ENCODE data around the gene POU2AF3. TPM values are rescaled to one million over a fixed set of nuclear protein-coding genes. Genes with fewer than 3 reads are reported as not detected.

POU2AF3 gene
- polyA plus RNA-seq, 1 of the 3 experiments (the other 2 are of a cell fraction) = 0.07 TPM

DNA sequence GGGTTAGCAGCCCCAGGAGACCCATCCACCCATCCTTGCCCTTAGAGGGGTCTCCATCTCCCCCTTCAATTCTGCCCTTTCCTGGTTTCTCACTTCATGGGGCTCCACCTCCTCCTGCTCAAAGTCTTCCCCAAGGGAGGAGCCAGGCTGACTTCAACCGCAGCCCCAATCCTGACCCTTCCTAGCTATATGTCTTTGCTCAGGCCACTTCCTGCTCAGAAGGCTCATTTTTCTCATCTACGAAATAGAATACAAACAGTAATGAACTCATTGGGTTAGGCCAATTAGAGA, 56.2 kb downstream of the POU2AF3 start:
- Histone ChIP-seq H3K36me3 (replicated peaks in 1 of 2; ENCODE audit: control insufficient read depth in 1 of 2, insufficient read depth in 2 of 2, low read length in 1 of 2) (no peaks in the 10 kb centered on the region), H4K20me1 (ENCODE audit: insufficient read depth) (no peaks in the 10 kb centered on the region), H2AFZ (ENCODE audit: low read depth) (no peak overlapping the region), H3K9me3 (no peaks in the 10 kb centered on the region), H3K4me3 (ENCODE audit: low read depth in 2 of 2, low read length in 1 of 2) (no peak overlapping the region), H3K27ac (ENCODE audit: low read depth in 2 of 2, low read length in 1 of 2) (no peak overlapping the region), H3K27me3 (ENCODE audit: insufficient read depth) (no peaks in the 10 kb centered on the region), H3K79me2 (ENCODE audit: insufficient read depth) (no peaks in the 10 kb centered on the region), H3K4me1 (ENCODE audit: control insufficient read depth in 1 of 2, insufficient read depth in 2 of 2, low read depth in 1 of 2, low read length in 1 of 2) (no peaks in the 10 kb centered on the region), H3F3A (replicated peaks; ENCODE audit: insufficient read depth) (no peaks in the 10 kb centered on the region), H3K4me2 (no peak overlapping the region), H3K9ac (no peak overlapping the region), H3K9me2 (no peaks in the 10 kb centered on the region)
- ChIA-PET CTCF (interaction anchor here (0.5 to 2.0 kb wide), 3 partner anchors 11 to 74 kb away, joined by 3 to 8 read pairs (median 3); no protein-coding TSS in a partner anchor), POLR2A (no interaction called here)
- no peak for DNase-seq
- no peak for TF ChIP-seq MEF2A (IDR thresholded peaks at IDR 0.05; ENCODE audit: borderline replicate concordance, low read depth)
- no peak for TF ChIP-seq TAF1 (IDR thresholded peaks at IDR 0.05; ENCODE audit: borderline replicate concordance, low read depth, low read length)
- no peak for TF ChIP-seq TCF12 (IDR thresholded peaks at IDR 0.05)
- TF ChIP-seq MXI1 (IDR thresholded peaks at IDR 0.05; ENCODE audit: low read depth, low read length) = no peak
- no peak for TF ChIP-seq RXRA (IDR thresholded peaks at IDR 0.05; ENCODE audit: borderline replicate concordance, low read depth)
- TF ChIP-seq, protein P1, sequence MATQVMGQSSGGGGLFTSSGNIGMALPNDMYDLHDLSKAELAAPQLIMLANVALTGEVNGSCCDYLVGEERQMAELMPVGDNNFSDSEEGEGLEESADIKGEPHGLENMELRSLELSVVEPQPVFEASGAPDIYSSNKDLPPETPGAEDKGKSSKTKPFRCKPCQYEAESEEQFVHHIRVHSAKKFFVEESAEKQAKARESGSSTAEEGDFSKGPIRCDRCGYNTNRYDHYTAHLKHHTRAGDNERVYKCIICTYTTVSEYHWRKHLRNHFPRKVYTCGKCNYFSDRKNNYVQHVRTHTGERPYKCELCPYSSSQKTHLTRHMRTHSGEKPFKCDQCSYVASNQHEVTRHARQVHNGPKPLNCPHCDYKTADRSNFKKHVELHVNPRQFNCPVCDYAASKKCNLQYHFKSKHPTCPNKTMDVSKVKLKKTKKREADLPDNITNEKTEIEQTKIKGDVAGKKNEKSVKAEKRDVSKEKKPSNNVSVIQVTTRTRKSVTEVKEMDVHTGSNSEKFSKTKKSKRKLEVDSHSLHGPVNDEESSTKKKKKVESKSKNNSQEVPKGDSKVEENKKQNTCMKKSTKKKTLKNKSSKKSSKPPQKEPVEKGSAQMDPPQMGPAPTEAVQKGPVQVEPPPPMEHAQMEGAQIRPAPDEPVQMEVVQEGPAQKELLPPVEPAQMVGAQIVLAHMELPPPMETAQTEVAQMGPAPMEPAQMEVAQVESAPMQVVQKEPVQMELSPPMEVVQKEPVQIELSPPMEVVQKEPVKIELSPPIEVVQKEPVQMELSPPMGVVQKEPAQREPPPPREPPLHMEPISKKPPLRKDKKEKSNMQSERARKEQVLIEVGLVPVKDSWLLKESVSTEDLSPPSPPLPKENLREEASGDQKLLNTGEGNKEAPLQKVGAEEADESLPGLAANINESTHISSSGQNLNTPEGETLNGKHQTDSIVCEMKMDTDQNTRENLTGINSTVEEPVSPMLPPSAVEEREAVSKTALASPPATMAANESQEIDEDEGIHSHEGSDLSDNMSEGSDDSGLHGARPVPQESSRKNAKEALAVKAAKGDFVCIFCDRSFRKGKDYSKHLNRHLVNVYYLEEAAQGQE (IDR thresholded peaks at IDR 0.05; ENCODE audit: low read depth, low read length) = no peak
- TF ChIP-seq TEAD4 (IDR thresholded peaks at IDR 0.05; ENCODE audit: borderline replicate concordance, insufficient read depth) = no peak
- TF ChIP-seq, protein P2, sequence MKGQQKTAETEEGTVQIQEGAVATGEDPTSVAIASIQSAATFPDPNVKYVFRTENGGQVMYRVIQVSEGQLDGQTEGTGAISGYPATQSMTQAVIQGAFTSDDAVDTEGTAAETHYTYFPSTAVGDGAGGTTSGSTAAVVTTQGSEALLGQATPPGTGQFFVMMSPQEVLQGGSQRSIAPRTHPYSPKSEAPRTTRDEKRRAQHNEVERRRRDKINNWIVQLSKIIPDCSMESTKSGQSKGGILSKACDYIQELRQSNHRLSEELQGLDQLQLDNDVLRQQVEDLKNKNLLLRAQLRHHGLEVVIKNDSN (IDR thresholded peaks at IDR 0.05; ENCODE audit: borderline replicate concordance, low read depth) = no peak
- no peak for TF ChIP-seq NFIC (IDR thresholded peaks at IDR 0.05; ENCODE audit: borderline replicate concordance)
- TF ChIP-seq FOSL2 (IDR thresholded peaks at IDR 0.05; ENCODE audit: borderline replicate concordance, low read depth) = no peak
- no peak for TF ChIP-seq NRF1 (IDR thresholded peaks at IDR 0.05; ENCODE audit: low read depth, low read length)
- TF ChIP-seq, protein P3, sequence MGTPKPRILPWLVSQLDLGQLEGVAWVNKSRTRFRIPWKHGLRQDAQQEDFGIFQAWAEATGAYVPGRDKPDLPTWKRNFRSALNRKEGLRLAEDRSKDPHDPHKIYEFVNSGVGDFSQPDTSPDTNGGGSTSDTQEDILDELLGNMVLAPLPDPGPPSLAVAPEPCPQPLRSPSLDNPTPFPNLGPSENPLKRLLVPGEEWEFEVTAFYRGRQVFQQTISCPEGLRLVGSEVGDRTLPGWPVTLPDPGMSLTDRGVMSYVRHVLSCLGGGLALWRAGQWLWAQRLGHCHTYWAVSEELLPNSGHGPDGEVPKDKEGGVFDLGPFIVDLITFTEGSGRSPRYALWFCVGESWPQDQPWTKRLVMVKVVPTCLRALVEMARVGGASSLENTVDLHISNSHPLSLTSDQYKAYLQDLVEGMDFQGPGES (IDR thresholded peaks at IDR 0.05; ENCODE audit: low read depth, low read length) = no peak
- no peak for TF ChIP-seq SIN3A (IDR thresholded peaks at IDR 0.05; ENCODE audit: borderline replicate concordance, low read depth, low read length)
- no peak for TF ChIP-seq GABPA (IDR thresholded peaks at IDR 0.05; ENCODE audit: low read depth)
- TF ChIP-seq YY1 (IDR thresholded peaks at IDR 0.05; ENCODE audit: low read depth) = no peak
- TF ChIP-seq, protein P4, sequence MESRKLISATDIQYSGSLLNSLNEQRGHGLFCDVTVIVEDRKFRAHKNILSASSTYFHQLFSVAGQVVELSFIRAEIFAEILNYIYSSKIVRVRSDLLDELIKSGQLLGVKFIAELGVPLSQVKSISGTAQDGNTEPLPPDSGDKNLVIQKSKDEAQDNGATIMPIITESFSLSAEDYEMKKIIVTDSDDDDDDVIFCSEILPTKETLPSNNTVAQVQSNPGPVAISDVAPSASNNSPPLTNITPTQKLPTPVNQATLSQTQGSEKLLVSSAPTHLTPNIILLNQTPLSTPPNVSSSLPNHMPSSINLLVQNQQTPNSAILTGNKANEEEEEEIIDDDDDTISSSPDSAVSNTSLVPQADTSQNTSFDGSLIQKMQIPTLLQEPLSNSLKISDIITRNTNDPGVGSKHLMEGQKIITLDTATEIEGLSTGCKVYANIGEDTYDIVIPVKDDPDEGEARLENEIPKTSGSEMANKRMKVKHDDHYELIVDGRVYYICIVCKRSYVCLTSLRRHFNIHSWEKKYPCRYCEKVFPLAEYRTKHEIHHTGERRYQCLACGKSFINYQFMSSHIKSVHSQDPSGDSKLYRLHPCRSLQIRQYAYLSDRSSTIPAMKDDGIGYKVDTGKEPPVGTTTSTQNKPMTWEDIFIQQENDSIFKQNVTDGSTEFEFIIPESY (IDR thresholded peaks at IDR 0.05; ENCODE audit: borderline replicate concordance, low read depth) = no peak
- WGBS (ENCODE audit: low lambda C conversion rate) = 75% methylated on average over 2 of the region's 2 CpGs

Measured in SK-N-SH (cell line).